Loucy (cell line): Measurements from ENCODE around the gene MAN2A1.

ENCODE experiments used
- EZH2phosphoT487 ChIP-seq: fragments of 200-600 bp; IDR thresholded peaks from 2 replicates; pipeline ENCODE4 v1.6.1; 2018; ENCODE audit warnings: antibody characterized with exemption, mild to moderate bottlenecking, moderate library complexity, borderline replicate concordance
- TF ChIP-seq, protein P1 (sequence below): fragments of 200-600 bp; sonication (generic); conservative IDR thresholded peaks from 2 replicates; pipeline ENCODE4 v1.5.1; 2014; ENCODE audit warnings: mild to moderate bottlenecking, antibody characterized with exemption, low read length

DNA sequence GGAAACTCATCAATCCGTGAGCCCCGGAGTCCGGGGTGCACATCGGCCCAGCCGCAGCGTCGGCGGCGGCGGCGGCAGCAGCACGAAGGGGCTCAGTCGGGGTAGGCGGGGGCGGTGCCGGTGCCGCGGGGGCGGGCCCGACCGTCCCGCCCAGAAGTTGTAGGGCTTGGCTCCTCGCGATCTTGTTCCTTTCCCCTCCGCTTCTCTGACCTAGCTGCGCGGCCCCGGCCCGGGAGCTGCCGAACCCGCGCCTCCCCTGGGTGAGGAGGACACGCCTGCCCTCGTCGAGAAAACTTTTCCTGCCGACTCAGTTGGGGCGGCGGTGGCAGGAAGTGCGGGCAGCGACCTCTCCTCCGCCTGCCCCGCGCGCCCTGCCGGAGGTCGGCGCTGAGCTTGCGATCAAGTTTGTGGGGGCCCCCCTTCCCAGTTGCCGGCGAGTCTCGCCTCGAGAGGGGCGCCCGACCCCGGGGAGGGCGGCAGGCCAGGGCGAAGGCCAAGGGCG, at the start of gene MAN2A1:
- TF ChIP-seq, protein P1, sequence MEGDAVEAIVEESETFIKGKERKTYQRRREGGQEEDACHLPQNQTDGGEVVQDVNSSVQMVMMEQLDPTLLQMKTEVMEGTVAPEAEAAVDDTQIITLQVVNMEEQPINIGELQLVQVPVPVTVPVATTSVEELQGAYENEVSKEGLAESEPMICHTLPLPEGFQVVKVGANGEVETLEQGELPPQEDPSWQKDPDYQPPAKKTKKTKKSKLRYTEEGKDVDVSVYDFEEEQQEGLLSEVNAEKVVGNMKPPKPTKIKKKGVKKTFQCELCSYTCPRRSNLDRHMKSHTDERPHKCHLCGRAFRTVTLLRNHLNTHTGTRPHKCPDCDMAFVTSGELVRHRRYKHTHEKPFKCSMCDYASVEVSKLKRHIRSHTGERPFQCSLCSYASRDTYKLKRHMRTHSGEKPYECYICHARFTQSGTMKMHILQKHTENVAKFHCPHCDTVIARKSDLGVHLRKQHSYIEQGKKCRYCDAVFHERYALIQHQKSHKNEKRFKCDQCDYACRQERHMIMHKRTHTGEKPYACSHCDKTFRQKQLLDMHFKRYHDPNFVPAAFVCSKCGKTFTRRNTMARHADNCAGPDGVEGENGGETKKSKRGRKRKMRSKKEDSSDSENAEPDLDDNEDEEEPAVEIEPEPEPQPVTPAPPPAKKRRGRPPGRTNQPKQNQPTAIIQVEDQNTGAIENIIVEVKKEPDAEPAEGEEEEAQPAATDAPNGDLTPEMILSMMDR, result no peak
- no peak for TF ChIP-seq EZH2phosphoT487
